Psoas muscle (tissue), 8 donors: ENCODE measurements around the gene SPEG. TPM values are rescaled to one million over a fixed set of nuclear protein-coding genes. Genes with fewer than 3 reads are reported as not detected.
A peak's percentile ranks its signal among the peaks of the same experiment; 100 is the strongest.

ENCODE experiments used
- ATAC-seq, 4 donors: fragments of 200-7000 bp; cut with Tn5 transposase; one replicate each; pipeline ENCODE4 v1.9.1; 2020; ENCODE audit warnings: moderate library complexity in 3 of 4, mild to moderate bottlenecking in 2 of 4
- DNase-seq, 2 donors: peaks; one replicate each; pipeline ENCODE4 v3.0.0-alpha.2; 2020
- H3K27ac ChIP-seq: fragments of 200-600 bp; one replicate; pipeline ENCODE4 v1.8.0; 2022
- H3K27me3 ChIP-seq, 3 donors: fragments of 200-600 bp in 1 of 3; one replicate each; pipeline versions ENCODE4 v1.6.1 to v1.8.0; 2013 to 2022; ENCODE audit warnings: low read length in 2 of 3, mild to moderate bottlenecking in 2 of 3, moderate library complexity in 1 of 3; ENCODE audit not compliant: insufficient read depth in 3 of 3
- H3K36me3 ChIP-seq, 2 donors: fragments of 200-600 bp in 1 of 2; one replicate each; pipeline versions ENCODE4 v1.6.1 to v1.8.0; 2013 to 2022; ENCODE audit warnings: low read depth in 1 of 2, mild to moderate bottlenecking in 1 of 2, moderate library complexity in 1 of 2; ENCODE audit not compliant: insufficient read depth in 1 of 2
- H3K4me1 ChIP-seq: fragments of 200-600 bp; one replicate; pipeline ENCODE4 v1.8.0; 2022
- H3K4me3 ChIP-seq: fragments of 200-600 bp; one replicate; pipeline ENCODE4 v1.8.0; 2022; ENCODE audit warnings: mild to moderate bottlenecking
- H3K9me3 ChIP-seq: fragments of 200-600 bp; one replicate; pipeline ENCODE4 v1.8.0; 2022
- CTCF ChIP-seq: fragments of 200-600 bp; IDR thresholded peaks from one replicate; pipeline ENCODE4 v1.8.0; 2022; ENCODE audit warnings: antibody characterized with exemption
- WGBS, 3 donors: extraction: QIAGEN DNeasy Blood & Tissue Kit; methylation state at CpG; one replicate each; pipeline versions ENCODE4 v1.1.6 to v1.1.7; 2013; 5-methylcytosine and 5-hydroxymethylcytosine counted together
- intact Hi-C, 2 donors: fragments of 100-400 bp; cut with DNase I; formaldehyde crosslinking; loops; one replicate each; pipeline versions ENCODE4 v1.11.0 to v1.14.2; 2022
- polyA plus RNA-seq, 3 donors: library from polyadenylated mRNA; stranded (reverse); fragments of 200-250 nt; gene quantifications; one replicate each; pipeline ENCODE4 v1.2.3, GENCODE V29; 2013
- total RNA-seq, 4 donors: library from RNA; stranded (reverse); fragmentation: NEBNext Ultra II Directional in 2 of 4; extraction: Animal tissue kit (Norgen Biotek cat#: 25700) in 2 of 4; gene quantifications; one replicate each; pipeline versions ENCODE4 v1.2.1 to v1.2.4, GENCODE V29; 2021 to 2023
- donor health status: healthy with polysubstance abuse.
- donor health status: DM: no; HTN: no; CAD: no; lungs with moderate emphysema.
- donor health status: Bipolar disorder and iron deficiency.
- donor health status: healthy.
- donor health status: DM: yes; HTN: yes; CAD: no.
- donor health status: DM: no; HTN: no; CAD: no.
- donor health status: DM: no; HTN: no; CAD: no.
- donor health status: DM: yes; HTN: yes; CAD: no.

SPEG gene
- total and polyA plus RNA-seq, 7 donors: 34.8 to 419 (median 239) TPM

GRCh38 chr2:219417374-219417773 is 17.3 kb upstream of the SPEG start:
- no peaks in the 10 kb centered on the region for H3K27me3 ChIP-seq
- no peak for TF ChIP-seq CTCF
- peak overlapping the region; percentile 93 for H3K4me3 ChIP-seq
- DNase-seq (peak; percentile 72 to 80), ATAC-seq (peak; percentile 59 to 69 (median 62))
- intact Hi-C loops: no loop called here
- H3K27ac ChIP-seq: peak overlapping the region; percentile 99
- H3K36me3 ChIP-seq: peaks cover 0 to 34% of the 10 kb centered on the region in 2 donors
- no peaks in the 10 kb centered on the region for H3K9me3 ChIP-seq
- peaks cover 31% of the 10 kb centered on the region for H3K4me1 ChIP-seq
- WGBS, 3 donors: 21 to 42% (median 21%) methylated on average over 9 of the region's 9 CpGs

GRCh38 chr2:219418155-219419011 is 16.3 kb upstream of the SPEG start, which contains the start of gene DES:
TSS of gene DES (plus strand) at chr2:219418377. CDS start at chr2:219418463, 86 bp downstream.
- H3K9me3 ChIP-seq: no peaks in the 10 kb centered on the region
- no peak for TF ChIP-seq CTCF
- peak; percentile 84 to 95 for DNase-seq
- 3 to 4% (median 3%) methylated on average over 73 to 98 of the region's 98 CpGs for WGBS, 3 donors
- ATAC-seq: peak; percentile 74 to 76 (median 75)
- H3K4me1 ChIP-seq: peaks cover 31% of the 10 kb centered on the region
- intact Hi-C loops: loop anchor here in 1 of 2 donors (2.0 kb wide), 1 partner anchor 14 kb away; no protein-coding TSS in a partner anchor
- peak within 1 kb of the TSS; percentile 99 for H3K27ac ChIP-seq
- peak within 1 kb of the TSS; percentile 93 for H3K4me3 ChIP-seq
- peaks cover 0 to 44% of the 10 kb centered on the region in 2 donors for H3K36me3 ChIP-seq
- no peaks in the 10 kb centered on the region for H3K27me3 ChIP-seq

- peaks cover 0 to 50% of the 10 kb centered on the region in 2 donors for H3K36me3 ChIP-seq
- no peak for DNase-seq
- peaks cover 31% of the 10 kb centered on the region for H3K4me1 ChIP-seq
- 11 to 28% (median 19%) methylated on average over 11 to 12 of the region's 12 CpGs for WGBS, 3 donors
- peak overlapping the region; percentile 99 for H3K27ac ChIP-seq
- H3K4me3 ChIP-seq: peak overlapping the region; percentile 93
- ATAC-seq: no peak
- no peaks in the 10 kb centered on the region for H3K9me3 ChIP-seq
- no peaks in the 10 kb centered on the region for H3K27me3 ChIP-seq
- TF ChIP-seq CTCF: no peak
- intact Hi-C loops: loop anchor here in 1 of 2 donors (2.0 kb wide), 1 partner anchor 14 kb away; no protein-coding TSS in a partner anchor
Measured at GRCh38 chr2:219419012-219419324, 15.7 kb upstream of the SPEG start.

GRCh38 chr2:219419331-219420197 is 15.1 kb upstream of the SPEG start:
- Histone ChIP-seq H3K9me3 (no peaks in the 10 kb centered on the region), H3K36me3 (peaks cover 0 to 56% of the 10 kb centered on the region in 2 donors), H3K4me3 (peak overlapping the region; percentile 93), H3K4me1 (peaks cover 28% of the 10 kb centered on the region), H3K27me3 (no peaks in the 10 kb centered on the region), H3K27ac (peak overlapping the region; percentile 99)
- DNase-seq (peak; percentile 68 to 90), ATAC-seq (peak; percentile 58 to 68 (median 64))
- intact Hi-C loops: loop anchor here in 1 of 2 donors (2.0 kb wide), 1 partner anchor 15 kb away; no protein-coding TSS in a partner anchor
- 22 to 50% (median 24%) methylated on average over 8 to 9 of the region's 9 CpGs for WGBS, 3 donors
- TF ChIP-seq CTCF: no peak
